Measurements from ENCODE around the gene RGS14.

DNA sequence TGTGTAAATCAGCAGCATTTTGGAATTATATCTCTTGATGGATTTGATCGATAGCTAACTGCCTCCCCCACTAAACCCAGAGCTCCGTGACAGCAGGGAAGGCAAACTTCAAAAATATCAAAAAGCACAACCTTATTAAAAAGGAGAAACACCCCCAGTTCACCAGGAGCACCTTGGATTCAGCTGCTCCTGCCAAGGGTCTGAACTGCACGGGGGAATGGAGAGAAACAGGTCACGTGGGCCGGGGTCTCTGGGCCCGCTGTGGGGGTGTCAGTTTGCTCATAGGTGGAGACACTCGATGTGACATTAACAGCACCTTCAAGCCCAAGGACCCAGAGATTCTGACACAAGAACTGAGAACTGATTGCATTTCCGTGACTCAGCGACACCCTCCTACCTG is 25.5 kb downstream of the RGS14 start:
- TF ChIP-seq, protein P1, sequence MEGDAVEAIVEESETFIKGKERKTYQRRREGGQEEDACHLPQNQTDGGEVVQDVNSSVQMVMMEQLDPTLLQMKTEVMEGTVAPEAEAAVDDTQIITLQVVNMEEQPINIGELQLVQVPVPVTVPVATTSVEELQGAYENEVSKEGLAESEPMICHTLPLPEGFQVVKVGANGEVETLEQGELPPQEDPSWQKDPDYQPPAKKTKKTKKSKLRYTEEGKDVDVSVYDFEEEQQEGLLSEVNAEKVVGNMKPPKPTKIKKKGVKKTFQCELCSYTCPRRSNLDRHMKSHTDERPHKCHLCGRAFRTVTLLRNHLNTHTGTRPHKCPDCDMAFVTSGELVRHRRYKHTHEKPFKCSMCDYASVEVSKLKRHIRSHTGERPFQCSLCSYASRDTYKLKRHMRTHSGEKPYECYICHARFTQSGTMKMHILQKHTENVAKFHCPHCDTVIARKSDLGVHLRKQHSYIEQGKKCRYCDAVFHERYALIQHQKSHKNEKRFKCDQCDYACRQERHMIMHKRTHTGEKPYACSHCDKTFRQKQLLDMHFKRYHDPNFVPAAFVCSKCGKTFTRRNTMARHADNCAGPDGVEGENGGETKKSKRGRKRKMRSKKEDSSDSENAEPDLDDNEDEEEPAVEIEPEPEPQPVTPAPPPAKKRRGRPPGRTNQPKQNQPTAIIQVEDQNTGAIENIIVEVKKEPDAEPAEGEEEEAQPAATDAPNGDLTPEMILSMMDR (IDR thresholded peaks at IDR 0.05), result no peak
- TF ChIP-seq POLR2A (IDR thresholded peaks at IDR 0.05), result no peak

All from testis (tissue), 2 donors.